Neuronal stem cell (in vitro differentiated cells): Measurements from ENCODE around the gene IDE.

ENCODE experiments used
- DNase-seq: peaks from one replicate; pipeline ENCODE4 v3.0.0-alpha.2; 2013; ENCODE audit warnings: low spot score
- H2AFZ ChIP-seq: one replicate; pipeline ENCODE4 v1.6.1; 2013; ENCODE audit warnings: mild to moderate bottlenecking, low read length, inconsistent platforms
- H2AK5ac ChIP-seq: 2 replicates; pipeline ENCODE4 v1.6.1; 2013; ENCODE audit warnings: low read depth, mild to moderate bottlenecking, inconsistent platforms, low read length, moderate library complexity, mixed read lengths
- H2BK120ac ChIP-seq: 2 replicates; pipeline ENCODE4 v1.6.1; 2013; ENCODE audit warnings: low read depth, mild to moderate bottlenecking, inconsistent platforms, low read length, moderate library complexity, mixed read lengths
- H2BK12ac ChIP-seq: one replicate; pipeline ENCODE4 v1.6.1; 2013; ENCODE audit warnings: low read length, inconsistent platforms
- H2BK15ac ChIP-seq: 2 replicates; pipeline ENCODE4 v1.6.1; 2013; ENCODE audit warnings: mild to moderate bottlenecking, low read length, inconsistent platforms, mixed read lengths
- H2BK5ac ChIP-seq: one replicate; pipeline ENCODE4 v1.6.1; 2013; ENCODE audit warnings: inconsistent platforms, mild to moderate bottlenecking, low read length, moderate library complexity
- H3K14ac ChIP-seq: one replicate; pipeline ENCODE4 v1.6.1; 2013; ENCODE audit warnings: low read length, inconsistent platforms
- H3K18ac ChIP-seq: 2 replicates; pipeline ENCODE4 v1.6.1; 2013; ENCODE audit warnings: low read length, inconsistent platforms
- H3K23ac ChIP-seq: 2 replicates; pipeline ENCODE4 v1.6.1; 2013; ENCODE audit warnings: low read depth, mild to moderate bottlenecking, mixed read lengths, low read length, inconsistent platforms; ENCODE audit not compliant: poor library complexity
- H3K27ac ChIP-seq: replicated peaks from 3 replicates; pipeline ENCODE4 v1.5.1; 2013; ENCODE audit warnings: low read length, inconsistent platforms
- H3K27me3 ChIP-seq, 3 experiments: 2 replicates each; pipeline ENCODE4 v1.6.1; 2013; ENCODE audit warnings: low read length in 3 of 3, mild to moderate bottlenecking in 2 of 3, inconsistent platforms in 1 of 3, low read depth in 1 of 3, mixed read lengths in 1 of 3, moderate library complexity in 1 of 3; ENCODE audit not compliant: control insufficient read depth in 3 of 3, insufficient read depth in 3 of 3
- H3K36me3 ChIP-seq, 2 donors: replicated peaks in 1 of 2; 2 replicates each; pipeline ENCODE4 v1.6.1; 2013; ENCODE audit warnings: low read length in 2 of 2; ENCODE audit not compliant: control insufficient read depth in 2 of 2, insufficient read depth in 2 of 2
- H3K4ac ChIP-seq: 2 replicates; pipeline ENCODE4 v1.6.1; 2013; ENCODE audit warnings: inconsistent platforms, mild to moderate bottlenecking, low read length, moderate library complexity
- H3K4me1 ChIP-seq, 2 donors: 1 replicate in 1 of 2; 2 replicates in 1 of 2; pipeline ENCODE4 v1.6.1; 2013; ENCODE audit warnings: low read length in 2 of 2, low read depth in 1 of 2; ENCODE audit not compliant: control insufficient read depth in 2 of 2, insufficient read depth in 1 of 2
- H3K4me2 ChIP-seq: one replicate; pipeline ENCODE4 v1.6.1; 2013; ENCODE audit warnings: mild to moderate bottlenecking, low read length, inconsistent platforms; ENCODE audit not compliant: insufficient read depth, poor library complexity, severe bottlenecking
- H3K4me3 ChIP-seq, 2 donors: 2 replicates each; pipeline ENCODE4 v1.5.1; 2013; ENCODE audit warnings: low read length in 2 of 2, mild to moderate bottlenecking in 2 of 2, inconsistent platforms in 1 of 2, moderate library complexity in 1 of 2
- H3K79me1 ChIP-seq: one replicate; pipeline ENCODE4 v1.6.1; 2013; ENCODE audit warnings: low read depth, mild to moderate bottlenecking, inconsistent platforms, low read length, moderate library complexity
- H3K9ac ChIP-seq: one replicate; pipeline ENCODE4 v1.6.1; 2013; ENCODE audit warnings: mild to moderate bottlenecking, low read depth, low read length, inconsistent platforms; ENCODE audit not compliant: poor library complexity
- H3K9me3 ChIP-seq, 2 donors: replicated peaks in 1 of 2; 2 replicates each; pipeline versions ENCODE3 to v1.6.1; 2013; ENCODE audit warnings: low read length in 2 of 2, mild to moderate bottlenecking in 2 of 2, inconsistent platforms in 1 of 2, low read depth in 1 of 2, mixed read lengths in 1 of 2, moderate library complexity in 1 of 2; ENCODE audit not compliant: control insufficient read depth in 2 of 2, insufficient read depth in 1 of 2
- H4K8ac ChIP-seq: one replicate; pipeline ENCODE4 v1.6.1; 2013; ENCODE audit warnings: low read depth, mild to moderate bottlenecking, inconsistent platforms, low read length, moderate library complexity
- H4K91ac ChIP-seq: one replicate; pipeline ENCODE4 v1.6.1; 2013; ENCODE audit warnings: low read length, low read depth, mild to moderate bottlenecking, inconsistent platforms; ENCODE audit not compliant: poor library complexity
- WGBS, 2 donors: extraction: QIAGEN DNeasy Blood & Tissue Kit; methylation state at CpG; one replicate each; pipeline ENCODE4 v1.1.7; 2013; ENCODE audit warnings: missing lambda C conversion rate in 2 of 2, mixed read lengths in 1 of 2; ENCODE audit not compliant: insufficient read length in 2 of 2, insufficient replicate concordance in 1 of 2; ENCODE audit errors: extremely low coverage in 2 of 2; 5-methylcytosine and 5-hydroxymethylcytosine counted together

The IDE gene

DNA sequence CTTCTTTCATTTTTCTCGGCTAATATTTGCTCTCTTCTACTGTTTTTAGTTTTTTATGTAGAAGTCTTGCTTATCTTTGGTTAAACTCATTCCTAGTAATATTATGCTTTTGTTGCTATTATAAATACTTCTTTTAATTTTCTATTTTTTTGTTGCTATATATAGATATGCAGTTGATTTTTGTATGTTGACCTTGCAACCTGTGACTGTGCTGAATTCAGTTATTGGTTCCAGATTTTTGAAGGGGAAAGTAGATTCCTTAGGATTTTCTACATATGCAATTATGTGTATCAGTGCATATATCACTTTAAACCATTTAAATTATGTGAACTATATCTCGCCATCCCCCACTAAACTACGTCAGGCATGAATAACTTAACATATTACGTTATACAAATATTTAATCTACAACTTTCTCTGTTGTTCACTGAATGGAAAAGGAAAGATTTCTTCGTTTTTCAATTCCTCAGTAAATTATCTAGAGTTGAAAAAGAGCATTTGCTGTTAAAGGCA, 71.5 kb downstream of the IDE start:
- DNase-seq = no peak
- H3K9me3 ChIP-seq = no peaks in the 10 kb centered on the region
- H3K27ac ChIP-seq = no peak overlapping the region
- no peak overlapping the region for H2BK5ac ChIP-seq
- no peak overlapping the region for H3K4ac ChIP-seq
- H4K91ac ChIP-seq = no peak overlapping the region
- H3K4me2 ChIP-seq = no peak overlapping the region
- no peak overlapping the region for H4K8ac ChIP-seq
- H3K14ac ChIP-seq = no peak overlapping the region
- no peak overlapping the region for H2AK5ac ChIP-seq
- H2AFZ ChIP-seq = no peak overlapping the region
- no CpG with 5 or more reads among the region's 5 CpGs for WGBS, 2 donors
- no peak overlapping the region for H3K9ac ChIP-seq
- no peak overlapping the region for H3K18ac ChIP-seq
- H3K27me3 ChIP-seq = no peaks in the 10 kb centered on the region
- peaks cover 2 to 76% of the 10 kb centered on the region in 2 donors for H3K36me3 ChIP-seq
- H2BK120ac ChIP-seq = no peak overlapping the region
- H3K4me3 ChIP-seq = no peak overlapping the region
- no peak overlapping the region for H2BK12ac ChIP-seq
- no peaks in the 10 kb centered on the region for H3K4me1 ChIP-seq
- H3K23ac ChIP-seq = no peak overlapping the region
- no peak overlapping the region for H2BK15ac ChIP-seq
- H3K79me1 ChIP-seq = no peaks in the 10 kb centered on the region

- no peaks in the 10 kb centered on the region for H3K27me3 ChIP-seq
- H3K79me1 ChIP-seq = no peaks in the 10 kb centered on the region
These were observed 80.5 kb downstream of the IDE start for GRCh38 chr10:92493362-92493761.

DNA sequence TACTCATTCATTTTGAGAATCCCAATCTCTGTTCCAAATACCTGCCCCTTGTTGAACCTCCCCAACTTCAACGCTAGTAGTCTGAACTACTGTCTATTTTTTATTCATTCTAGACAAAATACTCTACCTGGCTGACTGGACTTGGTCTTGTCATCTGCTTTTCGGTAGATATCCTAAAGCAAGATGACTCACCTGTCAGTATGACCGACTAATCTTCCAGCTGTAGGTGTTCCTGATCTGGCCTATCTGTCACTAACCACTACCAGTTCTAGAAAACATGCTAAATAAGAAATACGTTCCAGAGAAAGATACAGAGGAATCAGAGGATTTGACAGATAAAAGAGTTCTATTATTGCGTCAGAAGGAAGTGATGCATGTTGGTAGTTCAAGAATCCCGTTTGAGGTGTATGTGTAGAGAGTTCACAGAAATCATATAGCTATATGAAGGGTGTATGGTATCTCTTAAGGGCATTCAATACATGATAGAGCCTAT, 81.1 kb downstream of the IDE start:
- H3K4me1 ChIP-seq = no peaks in the 10 kb centered on the region
- H2BK12ac ChIP-seq = no peak overlapping the region
- no peak overlapping the region for H2BK120ac ChIP-seq
- no peak overlapping the region for H2AK5ac ChIP-seq
- H3K4ac ChIP-seq = no peak overlapping the region
- no peak overlapping the region for H3K23ac ChIP-seq
- no peak overlapping the region for H2BK5ac ChIP-seq
- DNase-seq = no peak
- WGBS, 2 donors = no CpG with 5 or more reads among the region's 6 CpGs
- no peaks in the 10 kb centered on the region for H3K79me1 ChIP-seq
- no peak overlapping the region for H2BK15ac ChIP-seq
- no peaks in the 10 kb centered on the region for H3K9me3 ChIP-seq
- no peak overlapping the region for H3K14ac ChIP-seq
- H3K27me3 ChIP-seq = no peaks in the 10 kb centered on the region
- H3K4me3 ChIP-seq = no peak overlapping the region
- no peak overlapping the region for H3K9ac ChIP-seq
- H4K91ac ChIP-seq = no peak overlapping the region
- no peak overlapping the region for H3K18ac ChIP-seq
- H3K36me3 ChIP-seq = peaks cover 10 to 67% of the 10 kb centered on the region in 2 donors
- no peak overlapping the region for H3K4me2 ChIP-seq
- H4K8ac ChIP-seq = no peak overlapping the region
- no peak overlapping the region for H2AFZ ChIP-seq
- no peak overlapping the region for H3K27ac ChIP-seq

More at GRCh38 chr10:92493362-92493761, 80.5 kb downstream of the IDE start:
- Histone ChIP-seq H3K27ac (no peak overlapping the region), H3K36me3 (peaks cover 6 to 65% of the 10 kb centered on the region in 2 donors), H3K23ac (no peak overlapping the region), H3K4ac (no peak overlapping the region), H3K14ac (no peak overlapping the region), H2BK12ac (no peak overlapping the region), H2AFZ (no peak overlapping the region), H3K18ac (no peak overlapping the region), H4K91ac (no peak overlapping the region), H2AK5ac (no peak overlapping the region), H3K4me2 (no peak overlapping the region), H3K4me1 (no peaks in the 10 kb centered on the region), H3K9me3 (no peaks in the 10 kb centered on the region), H2BK15ac (no peak overlapping the region), H2BK120ac (no peak overlapping the region), H2BK5ac (no peak overlapping the region), H4K8ac (no peak overlapping the region), H3K4me3 (no peak overlapping the region), H3K9ac (no peak overlapping the region)
- no CpG with 5 or more reads among the region's 1 CpG for WGBS, 2 donors
- DNase-seq = no peak

GRCh38 chr10:92490387-92490786, 83.5 kb downstream of the IDE start:
- H2AFZ ChIP-seq = no peak overlapping the region
- H3K4me1 ChIP-seq = no peaks in the 10 kb centered on the region
- H3K36me3 ChIP-seq = peaks cover 11 to 81% of the 10 kb centered on the region in 2 donors
- no peak overlapping the region for H3K9ac ChIP-seq
- H3K23ac ChIP-seq = no peak overlapping the region
- H4K8ac ChIP-seq = no peak overlapping the region
- no CpG with 5 or more reads among the region's 2 CpGs for WGBS, 2 donors
- H4K91ac ChIP-seq = no peak overlapping the region
- H3K4ac ChIP-seq = no peak overlapping the region
- no peak overlapping the region for H3K4me3 ChIP-seq
- no peak overlapping the region for H3K4me2 ChIP-seq
- H2BK5ac ChIP-seq = no peak overlapping the region
- no peak overlapping the region for H3K18ac ChIP-seq
- no peaks in the 10 kb centered on the region for H3K9me3 ChIP-seq
- no peak overlapping the region for H2BK12ac ChIP-seq
- no peak overlapping the region for H2BK120ac ChIP-seq
- no peaks in the 10 kb centered on the region for H3K79me1 ChIP-seq
- H2AK5ac ChIP-seq = no peak overlapping the region
- H3K27me3 ChIP-seq = no peaks in the 10 kb centered on the region
- H3K14ac ChIP-seq = no peak overlapping the region
- no peak overlapping the region for H3K27ac ChIP-seq
- DNase-seq = no peak
- H2BK15ac ChIP-seq = no peak overlapping the region
